Measurements from ENCODE around the gene TLE6.
"Not testable (repeated sequence)": the region's sequence is repeated elsewhere in the genome, so short reads cannot be mapped to it uniquely, and the experiment has no call there.

TLE6 gene

GRCh38 chr19:3031607-3031867 lies 54.2 kb downstream of the TLE6 start:
- no peak for DNase-seq

- DNase-seq = no peak
These were observed 56.4 kb downstream of the TLE6 start for GRCh38 chr19:3033595-3034405.

- DNase-seq = no peak
These were observed 57.0 kb downstream of the TLE6 start for GRCh38 chr19:3034406-3034655.

- peak; percentile 51 for DNase-seq
These were observed 57.5 kb downstream of the TLE6 start for GRCh38 chr19:3034656-3035541.

GRCh38 chr19:3035542-3036118 lies 58.3 kb downstream of the TLE6 start:
- DNase-seq = peak; percentile 98

- peak; percentile 77 for DNase-seq
These were observed 59.0 kb downstream of the TLE6 start for GRCh38 chr19:3036119-3036976.

- not testable (repeated sequence) for DNase-seq
These were observed 59.7 kb downstream of the TLE6 start for GRCh38 chr19:3036977-3037544.

GRCh38 chr19:3038214-3038613 lies 60.9 kb downstream of the TLE6 start:
- DNase-seq = no peak

- no peak for DNase-seq
These were observed 61.8 kb downstream of the TLE6 start for GRCh38 chr19:3039125-3039524.

GRCh38 chr19:3039641-3040077 lies 62.3 kb downstream of the TLE6 start:
- no peak for DNase-seq

GRCh38 chr19:3041327-3041726 lies 64.0 kb downstream of the TLE6 start:
- DNase-seq = no peak

GRCh38 chr19:3041761-3042620 lies 64.6 kb downstream of the TLE6 start:
- no peak for DNase-seq

- no peak for DNase-seq
These were observed 65.4 kb downstream of the TLE6 start for GRCh38 chr19:3042621-3043267.

Data from GDM1 (cell line).